OCI-LY1 (cell line): ENCODE measurements around the gene ACSS1.

ENCODE experiments used
- H2AFZ ChIP-seq: fragments of 200-600 bp; sonication (generic), shearing (Covaris generic); 2 replicates; pipeline ENCODE4 v1.6.0; 2014; ENCODE audit warnings: antibody characterized with exemption, mild to moderate bottlenecking, low read length
- H3F3A ChIP-seq: fragments of 200-600 bp; sonication (generic), shearing (Covaris generic); 2 replicates; pipeline ENCODE4 v1.6.0; 2014; ENCODE audit warnings: mild to moderate bottlenecking, antibody characterized with exemption, low read length, moderate library complexity; ENCODE audit not compliant: insufficient read depth
- H3K27ac ChIP-seq: fragments of 200-600 bp; sonication (generic); 2 replicates; pipeline ENCODE4 v1.5.1; 2014; ENCODE audit warnings: low read length, mixed run types, mild to moderate bottlenecking, low read depth; ENCODE audit not compliant: poor library complexity, severe bottlenecking
- H3K27me3 ChIP-seq: fragments of 200-600 bp; sonication (generic); 2 replicates; pipeline ENCODE4 v1.6.0; 2014; ENCODE audit warnings: antibody characterized with exemption, mild to moderate bottlenecking, low read length, moderate library complexity; ENCODE audit not compliant: insufficient read depth
- H3K36me3 ChIP-seq: fragments of 200-600 bp; sonication (generic); 2 replicates; pipeline ENCODE4 v1.6.1; 2014; ENCODE audit warnings: mild to moderate bottlenecking, antibody characterized with exemption, low read length, moderate library complexity, mixed read lengths; ENCODE audit not compliant: insufficient read depth
- H3K4me1 ChIP-seq: fragments of 200-600 bp; sonication (generic); 2 replicates; pipeline ENCODE4 v1.5.1; 2014; ENCODE audit warnings: mild to moderate bottlenecking, low read length, moderate library complexity; ENCODE audit not compliant: insufficient read depth, severe bottlenecking
- H3K4me2 ChIP-seq: fragments of 200-600 bp; sonication (generic), shearing (Covaris generic); 2 replicates; pipeline ENCODE4 v1.6.1; 2014; ENCODE audit warnings: low read length
- H3K4me3 ChIP-seq: fragments of 200-600 bp; sonication (generic); 2 replicates; pipeline ENCODE4 v1.5.1; 2014; ENCODE audit warnings: low read length, low read depth, mild to moderate bottlenecking, mixed read lengths; ENCODE audit not compliant: poor library complexity, severe bottlenecking
- H3K79me2 ChIP-seq: fragments of 200-600 bp; shearing (Covaris generic); 2 replicates; pipeline ENCODE4 v1.6.1; 2016; ENCODE audit warnings: mixed run types, low read length, mixed read lengths; ENCODE audit not compliant: insufficient read depth
- H3K9ac ChIP-seq: fragments of 200-600 bp; sonication (generic), shearing (Covaris generic); 2 replicates; pipeline ENCODE4 v1.6.1; 2014; ENCODE audit warnings: mild to moderate bottlenecking, low read length, mixed read lengths
- H3K9me2 ChIP-seq: fragments of 200-600 bp; sonication (generic), shearing (Covaris generic); 2 replicates; pipeline ENCODE4 v1.6.1; 2014; ENCODE audit warnings: low read depth, mild to moderate bottlenecking, low read length, mixed read lengths
- H3K9me3 ChIP-seq: fragments of 200-600 bp; shearing (Covaris generic); 2 replicates; pipeline ENCODE4 v1.6.1; 2014; ENCODE audit warnings: low read length, mixed read lengths
- H4K20me1 ChIP-seq: fragments of 200-600 bp; sonication (generic), shearing (Covaris generic); 2 replicates; pipeline ENCODE4 v1.6.0; 2016; ENCODE audit warnings: mild to moderate bottlenecking, low read length; ENCODE audit not compliant: insufficient read depth
- CTCF ChIP-seq: fragments of 200-600 bp; sonication (generic), shearing (Covaris generic); IDR thresholded peaks from 2 replicates; pipeline ENCODE4 v1.5.1; 2017; ENCODE audit warnings: mild to moderate bottlenecking, antibody characterized with exemption, low read length, moderate library complexity, mixed read lengths
- EZH2 ChIP-seq: fragments of 200-600 bp; sonication (generic), shearing (Covaris generic); IDR thresholded peaks from 2 replicates; pipeline ENCODE4 v1.8.0; 2017; ENCODE audit warnings: borderline replicate concordance, mixed run types, mild to moderate bottlenecking, antibody characterized with exemption, low read length, moderate library complexity, mixed read lengths

The ACSS1 gene

GRCh38 chr20:25046736-25047666, 10.9 kb downstream of the ACSS1 start:
- Histone ChIP-seq H3K4me3 (no peak overlapping the region), H3F3A (no peaks in the 10 kb centered on the region), H3K9ac (no peak overlapping the region), H3K27ac (no peak overlapping the region), H4K20me1 (no peaks in the 10 kb centered on the region), H3K27me3 (no peaks in the 10 kb centered on the region; the same call in 1 of the 2 replicates), H3K9me2 (no peaks in the 10 kb centered on the region), H3K4me1 (peaks cover 10% of the 10 kb centered on the region), H3K4me2 (no peak overlapping the region), H2AFZ (no peak overlapping the region), H3K36me3 (no peaks in the 10 kb centered on the region), H3K79me2 (no peaks in the 10 kb centered on the region), H3K9me3 (no peaks in the 10 kb centered on the region)
- TF ChIP-seq CTCF (no peak), EZH2 (no peak)

- Histone ChIP-seq H4K20me1 (no peaks in the 10 kb centered on the region), H3K4me2 (no peak overlapping the region), H3K4me3 (no peak overlapping the region), H3F3A (no peaks in the 10 kb centered on the region), H2AFZ (no peak overlapping the region), H3K4me1 (peaks cover 10% of the 10 kb centered on the region), H3K27me3 (no peaks in the 10 kb centered on the region; the same call in 1 of the 2 replicates), H3K36me3 (no peaks in the 10 kb centered on the region), H3K27ac (no peak overlapping the region), H3K79me2 (no peaks in the 10 kb centered on the region), H3K9me2 (no peaks in the 10 kb centered on the region), H3K9ac (no peak overlapping the region), H3K9me3 (no peaks in the 10 kb centered on the region)
- no peak for TF ChIP-seq CTCF
- TF ChIP-seq EZH2, result no peak
Observed at GRCh38 chr20:25046181-25046641, 11.7 kb downstream of the ACSS1 start.

GRCh38 chr20:25045343-25045712, 12.6 kb downstream of the ACSS1 start:
- Histone ChIP-seq H3K27ac (no peak overlapping the region), H2AFZ (no peak overlapping the region), H3K36me3 (no peaks in the 10 kb centered on the region), H3K4me1 (peaks cover 10% of the 10 kb centered on the region), H3K4me3 (no peak overlapping the region), H4K20me1 (no peaks in the 10 kb centered on the region), H3K4me2 (no peak overlapping the region), H3K9ac (no peak overlapping the region), H3K27me3 (no peaks in the 10 kb centered on the region; the same call in 1 of the 2 replicates), H3F3A (no peaks in the 10 kb centered on the region), H3K9me2 (no peaks in the 10 kb centered on the region), H3K9me3 (no peaks in the 10 kb centered on the region), H3K79me2 (no peaks in the 10 kb centered on the region)
- TF ChIP-seq CTCF (no peak), EZH2 (no peak)
